CD1c-positive myeloid dendritic cell (primary cell): Measurements from ENCODE around the gene ICA1L.

Experiments
- DNase-seq: peaks from one replicate; pipeline ENCODE4 v3.0.0-alpha.2; 2016; ENCODE audit errors: extremely low spot score

Gene ICA1L

GRCh38 chr2:202782940-202783558 is 88.5 kb downstream of the ICA1L start:
- DNase-seq, result no peak

- no peak for DNase-seq
These were observed 91.0 kb downstream of the ICA1L start for GRCh38 chr2:202780514-202781021.

GRCh38 chr2:202778217-202778616 is 93.3 kb downstream of the ICA1L start:
- DNase-seq, result no peak

GRCh38 chr2:202774104-202774503 is 97.5 kb downstream of the ICA1L start:
- DNase-seq, result no peak

GRCh38 chr2:202773301-202773973 is 98.1 kb downstream of the ICA1L start:
- no peak for DNase-seq

GRCh38 chr2:202771741-202772460 is 99.7 kb downstream of the ICA1L start:
- no peak for DNase-seq

- DNase-seq, result no peak
These were observed 100.2 kb downstream of the ICA1L start for GRCh38 chr2:202771336-202771735.

GRCh38 chr2:202769201-202769600 is 102.4 kb downstream of the ICA1L start:
- no peak for DNase-seq

- DNase-seq, result no peak
These were observed 103.3 kb downstream of the ICA1L start for GRCh38 chr2:202768273-202768672.

GRCh38 chr2:202765436-202765835 is 106.1 kb downstream of the ICA1L start:
- peak; percentile 87 for DNase-seq

GRCh38 chr2:202764991-202765390 is 106.6 kb downstream of the ICA1L start:
- DNase-seq, result no peak

GRCh38 chr2:202763916-202764315 is 107.7 kb downstream of the ICA1L start:
- no peak for DNase-seq

- no peak for DNase-seq
These were observed 109.0 kb downstream of the ICA1L start for GRCh38 chr2:202762556-202762955.

- DNase-seq, result no peak
These were observed 110.7 kb downstream of the ICA1L start for GRCh38 chr2:202760848-202761247.

- no peak for DNase-seq
These were observed 113.0 kb downstream of the ICA1L start for GRCh38 chr2:202758604-202759003.

GRCh38 chr2:202758128-202758527 is 113.4 kb downstream of the ICA1L start:
- no peak for DNase-seq

- DNase-seq, result no peak
These were observed 114.2 kb downstream of the ICA1L start for GRCh38 chr2:202757339-202757738.

- no peak for DNase-seq
These were observed 115.0 kb downstream of the ICA1L start for GRCh38 chr2:202756598-202756997.

GRCh38 chr2:202754936-202755335 is 116.6 kb downstream of the ICA1L start:
- no peak for DNase-seq

GRCh38 chr2:202752071-202752470 is 119.5 kb downstream of the ICA1L start:
- no peak for DNase-seq

- no peak for DNase-seq
These were observed 120.7 kb downstream of the ICA1L start for GRCh38 chr2:202750763-202751427.

- no peak for DNase-seq
These were observed 122.1 kb downstream of the ICA1L start for GRCh38 chr2:202749477-202749876.
